Panc1 (cell line): ENCODE data around the gene PTK7. TPM values are rescaled to one million over a fixed set of nuclear protein-coding genes. Genes with fewer than 3 reads are reported as not detected.

Experiments
- ATAC-seq: fragments of 200-7000 bp; cut with Tn5 transposase; 2 replicates; pipeline ENCODE4 v1.9.1; 2020; ENCODE audit warnings: mild to moderate bottlenecking, moderate library complexity
- BruUV-seq: library from RNA; stranded (reverse); fragments of 400-500 nt; replicated peaks from 2 replicates; lab custom pipeline; 2021; lab: Mats Ljungman, UMichigan
- CTCF ChIA-PET: fragments of 300-600 bp; sonication (Branson Sonifier 250); formaldehyde crosslinking; loops from one replicate; lab custom pipeline; 2022; ENCODE audit warnings: antibody characterized with exemption; lab: Charles Lee
- POLR2A ChIA-PET: fragments of 300-600 bp; sonication (Branson Sonifier 250); formaldehyde crosslinking; loops from one replicate; lab custom pipeline; 2022; ENCODE audit warnings: antibody characterized with exemption; lab: Charles Lee
- DNase-seq: peaks from one replicate; pipeline ENCODE4 v3.0.0-alpha.2; 2010; ENCODE audit warnings: low read depth, low spot score
- H3K27ac ChIP-seq: 2 replicates; pipeline ENCODE4 v1.5.1; 2011; ENCODE audit warnings: mild to moderate bottlenecking, low read length, inconsistent platforms
- H3K27me3 ChIP-seq: fragments of 200-500 bp; sonication (Bioruptor generic); 2 replicates; pipeline ENCODE4 v1.6.0; 2014; ENCODE audit warnings: low read length, inconsistent platforms; ENCODE audit not compliant: control insufficient read depth, insufficient read depth
- H3K36me3 ChIP-seq: fragments of 200-500 bp; sonication (Bioruptor generic); 2 replicates; pipeline ENCODE4 v1.5.1; 2014; ENCODE audit warnings: inconsistent platforms, mild to moderate bottlenecking, low read length, moderate library complexity; ENCODE audit not compliant: control insufficient read depth, insufficient read depth
- H3K4me1 ChIP-seq: 2 replicates; pipeline ENCODE4 v1.5.1; 2011; ENCODE audit warnings: inconsistent platforms, mild to moderate bottlenecking, low read length, moderate library complexity; ENCODE audit not compliant: control insufficient read depth, insufficient read depth
- H3K4me3 ChIP-seq, 2 experiments: 2 replicates each; pipeline ENCODE4 v1.5.1; 2011 to 2012; ENCODE audit warnings: low read depth in 2 of 2, low read length in 2 of 2, mild to moderate bottlenecking in 2 of 2, inconsistent platforms in 1 of 2, moderate library complexity in 1 of 2
- H3K9me3 ChIP-seq: fragments of 200-500 bp; sonication (Bioruptor generic); 2 replicates; pipeline ENCODE4 v1.5.1; 2014; ENCODE audit warnings: low read depth, mild to moderate bottlenecking, inconsistent platforms, low read length, moderate library complexity; ENCODE audit not compliant: control insufficient read depth, insufficient read depth
- POLR2AphosphoS5 ChIP-seq: IDR thresholded peaks from 2 replicates; pipeline ENCODE4 v1.6.1; 2012; ENCODE audit warnings: mild to moderate bottlenecking, low read depth, low read length, moderate library complexity
- SIN3A ChIP-seq: IDR thresholded peaks from 2 replicates; pipeline ENCODE4 v1.6.1; 2012; ENCODE audit warnings: low read depth, mild to moderate bottlenecking, low read length, moderate library complexity, borderline replicate concordance; ENCODE audit not compliant: insufficient read depth
- TCF7L2 ChIP-seq: IDR thresholded peaks from 2 replicates; pipeline ENCODE4 v1.6.1; 2011; ENCODE audit warnings: mild to moderate bottlenecking, low read depth, low read length, inconsistent platforms
- in situ Hi-C: cut with HindIII; loops from 2 replicates; pipeline ENCODE4 v1.10.0; 2016; ENCODE audit warnings: low sequenced_read_pairs, low pct_unique_long_range_greater_than_20kb
- intact Hi-C: fragments of 100-400 bp; cut with micrococcal nuclease; formaldehyde crosslinking; loops from one replicate; pipeline ENCODE4 v1.10.0; 2022; ENCODE audit not compliant: unreplicated experiment
- total RNA-seq: library from RNA; stranded (reverse); gene quantifications from one replicate; pipeline ENCODE4 v1.2.1, GENCODE V29; 2021; ENCODE audit not compliant: unreplicated experiment
- TF ChIP-seq, protein P1 (sequence below), 2 experiments: IDR thresholded peaks; 2 replicates each; pipeline ENCODE4 v1.6.1; 2011 to 2012; ENCODE audit warnings: low read depth in 2 of 2, control low read depth in 1 of 2, low read length in 1 of 2, mild to moderate bottlenecking in 1 of 2, moderate library complexity in 1 of 2; ENCODE audit not compliant: insufficient read depth in 1 of 2
- TF ChIP-seq, protein P2 (sequence below): fragments of 450-650 bp; IDR thresholded peaks from 2 replicates; pipeline ENCODE4 v1.5.1; 2017; ENCODE audit warnings: mild to moderate bottlenecking

Gene PTK7
- total RNA-seq, 1 experiment from 2014 or later, result 240 TPM

DNA sequence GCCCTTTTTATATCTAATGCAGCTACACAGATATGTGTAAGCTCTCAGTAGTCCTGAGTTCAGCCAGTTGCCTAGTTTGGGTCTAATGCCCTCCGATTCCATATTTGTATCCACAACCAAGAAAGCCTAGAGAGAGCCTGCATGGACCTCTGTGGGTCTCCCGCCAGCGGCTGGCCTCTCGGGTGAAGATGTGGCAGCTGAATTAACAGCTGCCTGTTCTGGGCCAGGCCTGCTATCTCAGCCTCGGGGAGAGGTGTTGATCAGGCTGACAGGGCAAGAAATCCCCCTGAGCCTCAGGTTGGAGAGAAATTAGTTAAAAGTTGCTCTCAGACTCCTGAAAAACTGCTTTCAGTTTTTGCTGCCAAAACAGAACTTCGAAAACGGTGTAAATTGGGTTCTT is 19.8 kb downstream of the PTK7 start:
- intact Hi-C loops (no loop called here), in situ Hi-C loops (no loop called here)
- Histone ChIP-seq H3K27me3 (no peaks in the 10 kb centered on the region), H3K27ac (peak overlapping the region; percentile 97), H3K9me3 (no peaks in the 10 kb centered on the region), H3K4me3 (peak overlapping the region; percentile 17 to 38), H3K36me3 (no peaks in the 10 kb centered on the region), H3K4me1 (peaks cover 74% of the 10 kb centered on the region)
- BruUV-seq, result no TSS peak
- DNase-seq (no peak), ATAC-seq (no peak)
- ChIA-PET CTCF (no interaction called here), POLR2A (interaction anchor here (0.6 to 1.4 kb wide), 2 partner anchors 11 to 42 kb away, joined by 6 to 11 read pairs; partner anchors contain the start of gene CUL7)
- TF ChIP-seq TCF7L2 (no peak), SIN3A (no peak), POLR2AphosphoS5 (no peak)
- TF ChIP-seq, protein P1, sequence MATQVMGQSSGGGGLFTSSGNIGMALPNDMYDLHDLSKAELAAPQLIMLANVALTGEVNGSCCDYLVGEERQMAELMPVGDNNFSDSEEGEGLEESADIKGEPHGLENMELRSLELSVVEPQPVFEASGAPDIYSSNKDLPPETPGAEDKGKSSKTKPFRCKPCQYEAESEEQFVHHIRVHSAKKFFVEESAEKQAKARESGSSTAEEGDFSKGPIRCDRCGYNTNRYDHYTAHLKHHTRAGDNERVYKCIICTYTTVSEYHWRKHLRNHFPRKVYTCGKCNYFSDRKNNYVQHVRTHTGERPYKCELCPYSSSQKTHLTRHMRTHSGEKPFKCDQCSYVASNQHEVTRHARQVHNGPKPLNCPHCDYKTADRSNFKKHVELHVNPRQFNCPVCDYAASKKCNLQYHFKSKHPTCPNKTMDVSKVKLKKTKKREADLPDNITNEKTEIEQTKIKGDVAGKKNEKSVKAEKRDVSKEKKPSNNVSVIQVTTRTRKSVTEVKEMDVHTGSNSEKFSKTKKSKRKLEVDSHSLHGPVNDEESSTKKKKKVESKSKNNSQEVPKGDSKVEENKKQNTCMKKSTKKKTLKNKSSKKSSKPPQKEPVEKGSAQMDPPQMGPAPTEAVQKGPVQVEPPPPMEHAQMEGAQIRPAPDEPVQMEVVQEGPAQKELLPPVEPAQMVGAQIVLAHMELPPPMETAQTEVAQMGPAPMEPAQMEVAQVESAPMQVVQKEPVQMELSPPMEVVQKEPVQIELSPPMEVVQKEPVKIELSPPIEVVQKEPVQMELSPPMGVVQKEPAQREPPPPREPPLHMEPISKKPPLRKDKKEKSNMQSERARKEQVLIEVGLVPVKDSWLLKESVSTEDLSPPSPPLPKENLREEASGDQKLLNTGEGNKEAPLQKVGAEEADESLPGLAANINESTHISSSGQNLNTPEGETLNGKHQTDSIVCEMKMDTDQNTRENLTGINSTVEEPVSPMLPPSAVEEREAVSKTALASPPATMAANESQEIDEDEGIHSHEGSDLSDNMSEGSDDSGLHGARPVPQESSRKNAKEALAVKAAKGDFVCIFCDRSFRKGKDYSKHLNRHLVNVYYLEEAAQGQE (IDR thresholded peaks at IDR 0.05; ENCODE audit: insufficient read depth in 1 of 2, low read depth in 2 of 2, low read length in 1 of 2), result no peak
- TF ChIP-seq, protein P2, sequence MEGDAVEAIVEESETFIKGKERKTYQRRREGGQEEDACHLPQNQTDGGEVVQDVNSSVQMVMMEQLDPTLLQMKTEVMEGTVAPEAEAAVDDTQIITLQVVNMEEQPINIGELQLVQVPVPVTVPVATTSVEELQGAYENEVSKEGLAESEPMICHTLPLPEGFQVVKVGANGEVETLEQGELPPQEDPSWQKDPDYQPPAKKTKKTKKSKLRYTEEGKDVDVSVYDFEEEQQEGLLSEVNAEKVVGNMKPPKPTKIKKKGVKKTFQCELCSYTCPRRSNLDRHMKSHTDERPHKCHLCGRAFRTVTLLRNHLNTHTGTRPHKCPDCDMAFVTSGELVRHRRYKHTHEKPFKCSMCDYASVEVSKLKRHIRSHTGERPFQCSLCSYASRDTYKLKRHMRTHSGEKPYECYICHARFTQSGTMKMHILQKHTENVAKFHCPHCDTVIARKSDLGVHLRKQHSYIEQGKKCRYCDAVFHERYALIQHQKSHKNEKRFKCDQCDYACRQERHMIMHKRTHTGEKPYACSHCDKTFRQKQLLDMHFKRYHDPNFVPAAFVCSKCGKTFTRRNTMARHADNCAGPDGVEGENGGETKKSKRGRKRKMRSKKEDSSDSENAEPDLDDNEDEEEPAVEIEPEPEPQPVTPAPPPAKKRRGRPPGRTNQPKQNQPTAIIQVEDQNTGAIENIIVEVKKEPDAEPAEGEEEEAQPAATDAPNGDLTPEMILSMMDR, result no peak

DNA sequence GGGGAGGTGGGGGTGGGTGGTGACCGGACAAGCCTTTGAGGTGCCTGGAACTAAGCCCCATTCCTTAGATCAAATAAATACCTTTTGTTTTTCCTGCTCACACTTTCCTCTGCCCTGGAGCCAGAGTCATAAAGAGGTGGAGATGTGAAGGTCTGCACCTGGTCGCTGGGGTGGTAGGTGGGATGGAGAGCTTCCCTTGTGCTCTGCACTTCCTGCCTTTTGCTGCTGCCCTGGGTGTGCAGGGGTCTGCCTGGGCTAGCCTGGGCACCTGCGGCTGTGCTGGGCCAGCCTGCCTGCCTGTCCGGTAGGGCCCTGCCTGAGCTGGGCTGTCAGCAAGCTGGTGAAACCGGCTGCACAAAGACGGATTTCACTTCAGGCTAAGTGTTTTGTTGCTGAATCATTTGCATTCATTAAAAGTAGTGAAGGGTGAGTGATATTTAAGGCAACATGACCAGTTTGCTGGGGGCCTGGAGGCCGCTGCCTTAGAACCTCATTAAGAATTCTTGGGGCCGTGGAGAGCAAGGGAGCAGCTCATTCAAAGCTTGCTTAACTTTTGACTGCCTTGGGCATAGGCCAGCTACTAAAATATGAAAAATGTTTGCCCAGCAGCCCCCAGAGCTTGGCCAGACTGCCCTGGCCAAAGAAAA is 20.5 kb downstream of the PTK7 start:
- ChIA-PET CTCF (interaction anchor here (0.7 kb wide), 1 partner anchor 46 kb away, joined by 3 read pairs; no protein-coding TSS in a partner anchor), POLR2A (interaction anchor here (0.6 to 1.4 kb wide), 3 partner anchors 10 to 43 kb away, joined by 3 to 11 read pairs (median 6); partner anchors contain the start of gene CUL7)
- Histone ChIP-seq H3K27ac (peak overlapping the region; percentile 97), H3K9me3 (no peaks in the 10 kb centered on the region), H3K27me3 (no peaks in the 10 kb centered on the region), H3K36me3 (no peaks in the 10 kb centered on the region), H3K4me1 (peaks cover 68% of the 10 kb centered on the region), H3K4me3 (peak overlapping the region; percentile 17 to 38)
- no TSS peak for BruUV-seq
- ATAC-seq, result peak; percentile 60
- intact Hi-C loops, result no loop called here
- TF ChIP-seq TCF7L2, result peak; percentile 92
- TF ChIP-seq, protein P2, result no peak
- TF ChIP-seq SIN3A, result peak; percentile 62; the same call in 1 of the 2 replicates
- TF ChIP-seq, protein P1 (IDR thresholded peaks at IDR 0.05; ENCODE audit: insufficient read depth in 1 of 2, low read depth in 2 of 2, low read length in 1 of 2), result no peak
- peak; percentile 55 for TF ChIP-seq POLR2AphosphoS5
- in situ Hi-C loops, result no loop called here
- no peak for DNase-seq
